HG02973 (cell line): ENCODE results near the gene APOA5.
A peak's percentile ranks its signal among the peaks of the same experiment; 100 is the strongest.
"Not testable (repeated sequence)": the region's sequence is repeated elsewhere in the genome, so short reads cannot be mapped to it uniquely, and the experiment has no call there.

Experiments
- ATAC-seq: cut with Tn5 transposase; IDR thresholded peaks from one replicate; pipeline ENCODE4 v1.9.1; 2021; ENCODE audit warnings: moderate library complexity; ENCODE audit not compliant: unreplicated experiment

The APOA5 gene

GRCh38 chr11:116774661-116775060, 17.0 kb downstream of the APOA5 start:
- no peak for ATAC-seq

GRCh38 chr11:116773203-116774097, 18.2 kb downstream of the APOA5 start:
- peak; percentile 14 for ATAC-seq

GRCh38 chr11:116772443-116773202, 19.1 kb downstream of the APOA5 start, which contains the start of gene BUD13:
TSS of gene BUD13 (minus strand) at chr11:116772987. CDS start at chr11:116772964, 23 bp downstream.
- peak; percentile 86 for ATAC-seq

- ATAC-seq: no peak
Observed at GRCh38 chr11:116771935-116772334, 19.7 kb downstream of the APOA5 start.

- no peak for ATAC-seq
Observed at GRCh38 chr11:116762132-116762531, 29.5 kb downstream of the APOA5 start.

- not testable (repeated sequence) for ATAC-seq
Observed at GRCh38 chr11:116756044-116756443, 35.6 kb downstream of the APOA5 start.

GRCh38 chr11:116750070-116750718, 41.5 kb downstream of the APOA5 start:
- ATAC-seq: no peak

- ATAC-seq: no peak
Observed at GRCh38 chr11:116742104-116742503, 49.6 kb downstream of the APOA5 start.

GRCh38 chr11:116740741-116741140, 50.9 kb downstream of the APOA5 start:
- no peak for ATAC-seq
